Measurements from ENCODE around the gene CDK19.

Gene CDK19

DNA sequence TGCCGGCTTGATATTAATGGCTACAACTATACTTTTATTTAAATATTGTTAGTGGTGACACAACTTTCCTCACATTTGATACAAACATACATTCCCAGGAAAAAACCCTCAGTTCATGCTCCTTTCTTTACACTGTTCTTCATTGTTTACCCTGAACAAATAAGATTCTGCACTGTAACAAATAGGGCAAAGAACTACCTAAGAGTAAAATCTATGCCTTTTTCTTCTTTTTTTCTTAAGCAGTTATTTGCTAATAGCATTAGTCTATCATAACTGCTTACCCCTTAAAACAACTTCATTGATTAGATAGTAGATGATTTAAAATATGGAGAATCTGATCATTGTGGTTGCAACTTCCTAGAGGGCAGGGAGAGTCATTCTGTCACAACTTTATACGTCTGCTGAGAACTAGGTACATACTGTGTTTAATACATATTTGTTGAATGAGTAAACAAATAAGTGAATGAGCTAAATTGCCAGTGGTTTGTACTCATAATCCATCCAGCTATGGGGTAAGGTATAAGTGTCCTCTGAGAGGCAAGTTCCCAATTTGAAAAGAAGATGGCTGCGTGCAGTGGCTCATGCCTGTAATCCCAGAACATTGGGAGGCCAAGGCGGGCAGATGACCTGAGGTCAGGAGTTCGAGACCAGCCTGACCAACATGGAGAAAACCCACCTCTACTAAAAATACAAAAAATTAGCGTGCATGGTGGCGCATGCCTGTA is 161.0 kb downstream of the CDK19 start:
- no peak for DNase-seq

- no peak for DNase-seq
These were observed 161.9 kb downstream of the CDK19 start for GRCh38 chr6:110653381-110653780.

GRCh38 chr6:110652520-110652919 is 162.7 kb downstream of the CDK19 start:
- DNase-seq, result no peak

DNA sequence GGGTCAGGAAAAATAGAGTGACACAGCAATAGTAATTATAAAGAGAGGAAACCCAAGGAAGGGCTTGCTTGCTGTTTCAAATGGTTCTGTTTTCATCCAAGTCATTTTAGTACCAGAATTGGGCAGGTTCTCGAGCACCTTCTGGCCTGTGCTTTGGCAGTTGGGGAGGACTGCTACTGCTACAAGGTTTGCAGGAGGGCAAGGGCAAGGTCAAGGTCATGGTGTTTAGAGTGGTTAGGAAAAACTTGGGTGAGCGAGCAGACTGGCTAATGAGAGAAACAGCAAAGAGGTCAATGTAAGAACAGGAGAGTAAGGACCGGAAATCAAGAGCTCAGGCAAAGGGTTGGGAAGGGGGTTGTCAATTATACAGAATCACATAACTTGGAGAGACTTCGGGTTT is 164.5 kb downstream of the CDK19 start:
- DNase-seq, result no peak

GRCh38 chr6:110649704-110650103 is 165.6 kb downstream of the CDK19 start:
- no peak for DNase-seq

DNA sequence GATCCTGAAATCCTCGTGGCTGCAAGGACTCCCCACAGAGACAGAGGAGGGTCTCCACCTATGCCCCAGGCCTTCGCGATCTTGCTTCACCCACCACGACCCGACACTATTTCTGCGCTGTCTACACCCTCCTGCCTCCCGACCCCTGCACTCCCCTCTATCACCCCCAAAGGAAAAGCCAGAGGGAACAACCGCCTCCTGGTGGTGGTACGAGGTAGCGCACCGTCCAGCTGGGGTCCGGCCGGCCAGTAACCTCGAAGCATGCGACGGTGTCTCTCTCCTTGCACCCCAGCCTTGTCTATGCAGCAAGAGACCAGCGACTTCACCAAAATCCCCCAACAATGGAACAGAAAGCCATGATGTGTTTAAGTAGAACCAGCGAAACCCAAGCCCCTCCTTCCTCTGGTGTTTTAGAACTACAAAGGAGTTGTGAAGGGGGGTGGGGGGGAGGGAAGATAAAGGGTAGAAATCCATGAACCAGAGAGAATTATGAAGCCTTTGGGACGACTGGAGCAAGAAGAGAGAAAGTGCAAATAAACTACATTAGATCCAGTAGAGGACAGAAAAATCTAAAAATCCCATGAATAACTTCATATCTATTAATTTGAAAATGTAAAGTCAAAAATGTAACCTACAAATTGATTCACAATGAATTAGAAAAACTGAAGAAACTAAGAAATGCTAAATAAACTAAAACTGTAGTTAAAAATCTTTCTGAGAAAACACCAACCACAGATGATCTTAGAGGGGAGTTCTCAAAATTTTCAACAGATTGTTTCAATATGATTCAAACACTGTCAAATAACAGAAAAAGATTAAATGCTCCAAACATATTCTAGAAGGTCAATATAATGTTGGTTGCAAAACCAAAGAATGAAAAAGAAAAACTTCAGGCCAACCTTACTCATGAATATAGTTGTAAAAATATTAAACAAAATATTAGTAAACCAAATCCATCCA is 168.0 kb downstream of the CDK19 start:
- DNase-seq, result no peak

- no peak for DNase-seq
These were observed 168.9 kb downstream of the CDK19 start for GRCh38 chr6:110646419-110646698.

GRCh38 chr6:110645685-110646418 is 169.4 kb downstream of the CDK19 start:
- DNase-seq, result no peak

DNA sequence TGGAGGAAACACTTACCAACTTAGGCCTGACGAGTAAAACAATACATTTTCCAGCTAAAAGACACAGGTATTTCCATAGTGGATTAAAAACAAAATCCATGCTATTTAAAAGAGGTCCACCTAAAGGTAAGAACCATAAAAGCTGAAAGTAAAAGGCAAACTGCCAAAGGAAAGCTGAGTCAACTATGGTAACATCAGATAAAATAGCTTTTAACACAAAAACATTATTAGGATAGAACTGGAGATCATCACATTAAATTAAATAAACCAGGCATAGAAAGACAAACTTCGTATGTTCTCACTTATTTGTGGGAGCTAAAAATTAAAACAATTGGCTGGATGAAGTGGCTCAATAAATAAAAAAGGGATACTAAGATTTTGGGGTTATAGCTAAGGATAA is 172.1 kb downstream of the CDK19 start:
- no peak for DNase-seq

DNA sequence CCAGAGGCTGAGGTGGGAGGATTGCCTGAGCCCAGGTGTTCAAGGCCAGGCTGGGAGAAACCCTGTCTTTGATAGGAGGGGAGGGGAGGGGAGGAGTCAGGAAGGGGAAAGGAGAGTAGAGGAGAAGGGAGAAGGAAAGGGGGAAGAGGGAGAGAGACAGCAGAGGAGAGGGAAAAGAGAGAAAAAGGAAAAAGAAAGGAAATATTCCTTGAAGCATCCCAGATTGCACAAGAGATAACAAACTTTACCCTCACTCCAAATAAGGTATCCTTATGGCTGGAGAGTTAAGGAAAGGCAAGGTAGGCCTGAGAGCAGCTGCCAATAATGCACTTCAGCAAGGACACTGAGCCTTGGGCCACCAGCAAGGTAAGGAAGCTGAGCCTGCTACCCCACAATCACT is 172.6 kb downstream of the CDK19 start:
- no peak for DNase-seq

DNA sequence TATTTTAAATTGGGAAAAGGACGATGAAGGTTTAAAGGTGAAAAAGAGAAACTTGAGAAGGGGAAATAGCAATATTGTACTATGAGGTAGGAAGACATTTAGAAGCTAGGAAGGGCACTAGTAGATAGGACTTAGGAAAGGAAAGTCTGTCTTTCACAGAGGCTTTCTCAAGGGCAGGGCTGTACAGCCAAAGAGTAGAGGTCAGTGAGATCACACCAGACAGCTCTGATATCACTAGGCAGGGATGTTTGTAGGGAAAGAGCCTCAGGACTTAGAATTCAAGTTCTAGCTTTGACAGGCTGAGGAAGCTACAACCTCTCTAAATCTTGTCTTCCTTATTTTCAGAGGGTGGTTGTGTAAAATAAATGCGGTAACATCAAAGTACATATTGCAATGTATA is 178.5 kb downstream of the CDK19 start:
- no peak for DNase-seq

DNA sequence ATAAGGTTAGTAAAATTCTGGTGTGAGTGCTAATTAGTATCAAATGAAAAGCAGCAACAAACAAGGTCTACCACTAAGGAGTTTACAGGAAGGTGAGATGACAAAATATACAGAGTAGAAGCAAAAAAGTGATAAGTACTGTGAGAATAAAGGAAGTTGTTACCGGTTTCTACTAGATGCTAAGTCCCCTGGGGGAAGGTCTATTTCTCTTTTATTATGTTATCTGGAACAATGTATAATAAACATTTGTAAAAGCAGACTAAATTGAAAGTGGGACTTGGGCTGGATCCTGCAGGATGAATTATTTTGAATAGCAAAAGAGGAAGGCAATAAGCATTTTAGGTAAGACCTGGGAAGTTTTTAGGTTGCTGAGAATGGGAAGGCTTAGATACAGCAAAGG is 180.2 kb downstream of the CDK19 start:
- DNase-seq, result no peak

DNA sequence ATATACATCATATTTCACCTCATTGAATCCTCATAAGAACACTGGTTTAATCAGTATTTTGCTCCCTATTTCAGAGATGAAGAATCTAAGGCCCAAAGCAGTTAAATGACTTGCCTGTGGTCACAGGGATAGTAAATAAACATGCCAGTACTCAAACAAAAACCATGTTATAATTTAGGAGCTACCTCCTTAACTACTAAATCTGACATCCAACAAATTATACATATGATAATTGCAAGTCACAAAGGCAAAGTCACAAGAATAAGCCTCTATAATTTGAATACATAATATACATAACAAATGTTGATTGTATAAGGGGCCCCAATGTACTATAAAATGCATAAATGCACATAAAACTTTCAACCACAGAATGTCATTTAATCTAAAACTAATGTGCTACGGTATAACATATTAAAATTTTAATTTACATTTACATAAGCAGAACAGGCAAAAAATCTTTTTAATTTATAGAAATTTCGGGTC is 181.5 kb downstream of the CDK19 start:
- DNase-seq, result no peak

DNA sequence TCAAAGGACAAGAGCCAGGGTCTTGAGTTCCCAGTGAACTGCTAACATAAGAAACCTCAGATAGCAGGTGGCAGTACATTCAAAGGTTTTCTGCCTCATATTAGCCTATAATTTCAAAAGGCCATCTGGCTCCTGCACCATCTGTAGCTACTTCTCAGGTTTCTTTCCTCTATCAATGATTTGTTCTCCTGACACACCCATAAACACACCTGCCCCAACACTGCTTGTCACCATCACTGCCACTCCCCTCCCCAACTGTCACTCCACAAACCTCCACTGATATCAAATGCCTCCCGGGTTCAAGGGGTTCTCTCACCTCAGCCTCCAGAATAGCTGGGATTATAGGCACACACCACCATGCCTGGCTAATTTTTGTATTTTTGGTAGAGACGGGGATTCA is 186.1 kb downstream of the CDK19 start:
- DNase-seq, result no peak

GRCh38 chr6:110628330-110628729 is 186.9 kb downstream of the CDK19 start:
- no peak for DNase-seq

DNA sequence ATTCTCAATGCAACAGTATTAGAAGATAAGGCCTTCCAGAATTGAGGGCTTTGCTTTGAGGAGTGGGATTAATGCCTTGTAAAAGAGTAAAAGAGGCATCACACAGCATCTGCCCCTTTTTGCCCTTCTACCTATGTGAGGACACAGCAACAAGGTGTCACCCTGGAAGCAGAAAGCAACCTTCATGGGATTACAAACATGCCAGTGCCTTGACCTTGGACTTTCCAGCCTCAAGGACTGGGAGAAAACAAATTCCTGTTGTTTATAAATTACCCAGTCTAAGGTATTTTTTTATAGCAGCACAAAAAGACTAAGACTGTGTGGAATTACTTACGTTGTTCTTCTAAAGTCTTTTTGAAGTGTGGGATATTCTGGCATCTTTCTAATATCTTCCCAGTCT is 188.8 kb downstream of the CDK19 start:
- no peak for DNase-seq

GRCh38 chr6:110625883-110626282 is 189.4 kb downstream of the CDK19 start:
- DNase-seq, result no peak

GRCh38 chr6:110622912-110623578 is 192.2 kb downstream of the CDK19 start:
- DNase-seq, result no peak

- DNase-seq, result no peak
These were observed 194.2 kb downstream of the CDK19 start for GRCh38 chr6:110621061-110621460.

GRCh38 chr6:110620065-110620464 is 195.2 kb downstream of the CDK19 start:
- DNase-seq, result no peak

DNA sequence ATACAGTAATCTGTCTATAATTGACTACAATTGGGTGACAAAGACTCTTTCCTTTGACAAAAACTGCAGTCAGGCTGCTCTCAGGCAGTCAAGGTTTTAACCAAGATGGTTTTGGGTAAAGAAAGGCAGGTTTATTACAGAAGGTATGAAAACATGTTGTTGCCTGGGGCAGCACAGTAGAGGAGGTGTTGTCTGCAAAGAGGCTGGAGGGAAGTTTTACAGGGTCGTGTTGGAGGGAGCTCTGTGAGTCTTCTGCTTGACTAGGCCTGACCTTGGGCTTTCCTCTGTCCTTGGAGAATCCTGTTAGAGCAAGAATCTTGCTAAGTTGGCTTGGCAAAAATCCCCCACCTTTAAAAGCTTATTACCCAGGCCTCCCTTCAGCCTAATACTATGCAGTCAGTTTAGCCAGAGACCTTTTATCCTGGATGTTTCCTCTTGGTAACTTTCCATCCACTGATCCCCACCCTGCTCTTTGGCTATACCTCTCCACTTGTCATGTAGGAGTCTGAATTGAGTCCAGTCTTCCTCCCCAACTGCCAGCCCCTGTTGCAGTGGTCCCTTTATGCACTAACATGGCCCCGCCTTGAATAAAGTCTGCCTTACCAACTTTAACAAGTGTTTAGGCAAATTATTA is 195.9 kb downstream of the CDK19 start:
- no peak for DNase-seq

- no peak for DNase-seq
These were observed 196.5 kb downstream of the CDK19 start for GRCh38 chr6:110618591-110619267.
